Endodermal cell (in vitro differentiated cells): ENCODE measurements around the gene NUP42. TPM values are rescaled to one million over a fixed set of nuclear protein-coding genes. Genes with fewer than 3 reads are reported as not detected.

Experiments used
- DNase-seq: peaks from one replicate; pipeline ENCODE4 v3.0.0-alpha.2; 2017
- H3K27ac ChIP-seq: 2 replicates; pipeline ENCODE4 v1.5.1; 2013; ENCODE audit warnings: mild to moderate bottlenecking, low read depth, low read length, moderate library complexity
- H3K27me3 ChIP-seq: 2 replicates; pipeline ENCODE4 v1.6.1; 2013; ENCODE audit warnings: mild to moderate bottlenecking, low read length, moderate library complexity; ENCODE audit not compliant: insufficient read depth, control insufficient read depth, poor library complexity, severe bottlenecking
- H3K36me3 ChIP-seq: 2 replicates; pipeline ENCODE4 v1.7.0; 2013; ENCODE audit warnings: mild to moderate bottlenecking, low read length, moderate library complexity; ENCODE audit not compliant: control insufficient read depth, insufficient read depth
- H3K4me1 ChIP-seq: one replicate; pipeline ENCODE4 v1.7.0; 2013; ENCODE audit warnings: low read length; ENCODE audit not compliant: control insufficient read depth, insufficient read depth
- H3K4me3 ChIP-seq: 2 replicates; pipeline ENCODE4 v1.5.1; 2013; ENCODE audit warnings: mild to moderate bottlenecking, low read length, moderate library complexity
- H3K9ac ChIP-seq: 2 replicates; pipeline ENCODE4 v1.6.1; 2013; ENCODE audit warnings: mild to moderate bottlenecking, low read length, moderate library complexity; ENCODE audit not compliant: poor library complexity, severe bottlenecking; ENCODE audit errors: extremely low read depth
- H3K9me3 ChIP-seq: 2 replicates; pipeline ENCODE4 v1.6.1; 2013; ENCODE audit warnings: mild to moderate bottlenecking, low read length, moderate library complexity; ENCODE audit not compliant: control insufficient read depth
- H3K27ac Mint-ChIP-seq: 2 replicates; pipeline ENCODE4 v1.8.0; 2020; ENCODE audit warnings: mixed read lengths
- H3K27me3 Mint-ChIP-seq: 2 replicates; pipeline ENCODE4 v1.8.0; 2021; ENCODE audit warnings: mild to moderate bottlenecking, mixed read lengths; ENCODE audit not compliant: insufficient read depth
- H3K36me3 Mint-ChIP-seq: 2 replicates; pipeline ENCODE4 v1.8.0; 2020; ENCODE audit warnings: low read depth, mixed read lengths
- H3K4me1 Mint-ChIP-seq: 2 replicates; pipeline ENCODE4 v1.8.0; 2020; ENCODE audit warnings: mixed read lengths
- H3K4me3 Mint-ChIP-seq: 2 replicates; pipeline ENCODE4 v1.8.0; 2020; ENCODE audit warnings: mild to moderate bottlenecking, moderate library complexity, mixed read lengths
- H3K9me3 Mint-ChIP-seq: 2 replicates; pipeline ENCODE4 v1.8.0; 2020; ENCODE audit warnings: mild to moderate bottlenecking, mixed read lengths
- WGBS, 2 experiments: methylation state at CpG; one replicate each; pipeline versions ENCODE4 v1.1.5 to v1.1.7; 2013; ENCODE audit warnings: missing lambda C conversion rate in 2 of 2, mixed read lengths in 1 of 2; ENCODE audit not compliant: insufficient coverage in 1 of 2, insufficient read length in 1 of 2; 5-methylcytosine and 5-hydroxymethylcytosine counted together
- total RNA-seq, 2 donors: library from RNA; stranded (reverse); fragmentation: NEBNext Ultra II Directional in 1 of 2; extraction: Animal tissue kit (Norgen Biotek cat#: 25700) in 1 of 2; gene quantifications; 2 replicates in 1 of 2; 3 replicates in 1 of 2; pipeline ENCODE4 v1.2.1, GENCODE V29; 2021
- TF ChIP-seq, protein P1 (sequence below): fragments of 200-600 bp; sonication (generic); conservative IDR thresholded peaks from 2 replicates; pipeline ENCODE4 v1.5.0; 2021; ENCODE audit warnings: antibody characterized with exemption, mild to moderate bottlenecking

The NUP42 gene
- total RNA-seq, 2 donors from 2014 or later: 26.3 to 31.3 TPM

GRCh38 chr7:23136216-23136615 lies 45.6 kb upstream of the NUP42 start:
- H3K27ac Mint-ChIP-seq: no peak overlapping the region
- H3K27ac ChIP-seq: no peak overlapping the region
- no peak overlapping the region for H3K4me3 Mint-ChIP-seq

GRCh38 chr7:23157679-23158078 lies 24.2 kb upstream of the NUP42 start:
- H3K36me3 Mint-ChIP-seq: peaks cover 8% of the 10 kb centered on the region
- DNase-seq: no peak
- H3K9me3 Mint-ChIP-seq: no peaks in the 10 kb centered on the region
- TF ChIP-seq, protein P1, sequence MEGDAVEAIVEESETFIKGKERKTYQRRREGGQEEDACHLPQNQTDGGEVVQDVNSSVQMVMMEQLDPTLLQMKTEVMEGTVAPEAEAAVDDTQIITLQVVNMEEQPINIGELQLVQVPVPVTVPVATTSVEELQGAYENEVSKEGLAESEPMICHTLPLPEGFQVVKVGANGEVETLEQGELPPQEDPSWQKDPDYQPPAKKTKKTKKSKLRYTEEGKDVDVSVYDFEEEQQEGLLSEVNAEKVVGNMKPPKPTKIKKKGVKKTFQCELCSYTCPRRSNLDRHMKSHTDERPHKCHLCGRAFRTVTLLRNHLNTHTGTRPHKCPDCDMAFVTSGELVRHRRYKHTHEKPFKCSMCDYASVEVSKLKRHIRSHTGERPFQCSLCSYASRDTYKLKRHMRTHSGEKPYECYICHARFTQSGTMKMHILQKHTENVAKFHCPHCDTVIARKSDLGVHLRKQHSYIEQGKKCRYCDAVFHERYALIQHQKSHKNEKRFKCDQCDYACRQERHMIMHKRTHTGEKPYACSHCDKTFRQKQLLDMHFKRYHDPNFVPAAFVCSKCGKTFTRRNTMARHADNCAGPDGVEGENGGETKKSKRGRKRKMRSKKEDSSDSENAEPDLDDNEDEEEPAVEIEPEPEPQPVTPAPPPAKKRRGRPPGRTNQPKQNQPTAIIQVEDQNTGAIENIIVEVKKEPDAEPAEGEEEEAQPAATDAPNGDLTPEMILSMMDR: no peak
- H3K4me1 Mint-ChIP-seq: peaks cover 4% of the 10 kb centered on the region
- Histone ChIP-seq H3K27me3 (no peaks in the 10 kb centered on the region), H3K36me3 (no peaks in the 10 kb centered on the region), H3K4me3 (no peak overlapping the region), H3K4me1 (no peaks in the 10 kb centered on the region), H3K9ac (no peak overlapping the region), H3K27ac (no peak overlapping the region), H3K9me3 (no peaks in the 10 kb centered on the region)
- H3K27ac Mint-ChIP-seq: no peak overlapping the region
- H3K27me3 Mint-ChIP-seq: no peaks in the 10 kb centered on the region
- no peak overlapping the region for H3K4me3 Mint-ChIP-seq
- WGBS, 2 experiments: 68 to 78% methylated on average over 4 to 6 of the region's 6 CpGs

More at GRCh38 chr7:23136216-23136615, 45.6 kb upstream of the NUP42 start:
- Mint-ChIP-seq H3K27me3 (no peaks in the 10 kb centered on the region), H3K36me3 (peaks cover 16% of the 10 kb centered on the region), H3K4me1 (peaks cover 4% of the 10 kb centered on the region), H3K9me3 (peaks cover 6% of the 10 kb centered on the region)
- peaks cover 4% of the 10 kb centered on the region for H3K36me3 ChIP-seq
- H3K4me3 ChIP-seq: no peak overlapping the region
- TF ChIP-seq, protein P1: no peak
- no peaks in the 10 kb centered on the region for H3K4me1 ChIP-seq
- no peaks in the 10 kb centered on the region for H3K27me3 ChIP-seq
- 90 to 91% methylated on average over 1 of the region's 1 CpG for WGBS, 2 experiments
- H3K9me3 ChIP-seq: peaks cover 5% of the 10 kb centered on the region
- no peak overlapping the region for H3K9ac ChIP-seq
- DNase-seq: no peak

GRCh38 chr7:23158546-23158945 lies 23.3 kb upstream of the NUP42 start:
- no peak for DNase-seq
- no peaks in the 10 kb centered on the region for H3K27me3 ChIP-seq
- no peak overlapping the region for H3K27ac ChIP-seq
- H3K4me3 Mint-ChIP-seq: no peak overlapping the region
- H3K36me3 Mint-ChIP-seq: peaks cover 6% of the 10 kb centered on the region
- no peaks in the 10 kb centered on the region for H3K4me1 ChIP-seq
- no peak overlapping the region for H3K4me3 ChIP-seq
- TF ChIP-seq, protein P1: no peak
- peaks cover 4% of the 10 kb centered on the region for H3K4me1 Mint-ChIP-seq
- no peaks in the 10 kb centered on the region for H3K9me3 Mint-ChIP-seq
- H3K36me3 ChIP-seq: no peaks in the 10 kb centered on the region
- H3K27me3 Mint-ChIP-seq: no peaks in the 10 kb centered on the region
- H3K9ac ChIP-seq: no peak overlapping the region
- no peaks in the 10 kb centered on the region for H3K9me3 ChIP-seq
- WGBS, 2 experiments: 98 to 100% methylated on average over 2 of the region's 2 CpGs
- H3K27ac Mint-ChIP-seq: no peak overlapping the region
